ENCODE measurements around the gene ELP2.

The ELP2 gene

DNA sequence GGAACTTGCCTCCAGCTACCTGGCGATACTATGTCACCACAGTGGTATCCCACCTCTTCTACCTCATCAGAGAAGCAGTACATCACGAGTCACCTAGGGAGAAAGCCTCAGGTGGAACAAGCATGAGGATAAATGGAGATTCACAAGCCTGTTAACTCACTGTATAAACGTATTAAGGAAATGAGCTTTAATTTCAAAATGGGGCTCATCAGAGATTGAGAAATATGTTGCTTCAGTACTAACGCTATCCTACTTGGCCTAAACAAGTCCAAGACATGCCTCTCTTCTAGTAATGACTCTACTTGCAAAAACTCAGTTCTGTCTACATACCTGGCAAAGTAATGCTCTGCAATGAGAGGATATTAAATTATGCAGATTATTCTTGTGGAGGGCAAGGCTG lies 4.9 kb upstream of the ELP2 start:
- H4K8ac ChIP-seq (ENCODE audit: low read length) = no peak overlapping the region
- H2BK12ac ChIP-seq (ENCODE audit: low read length in 2 of 2) = no peak overlapping the region
- no peak overlapping the region for H2AFZ ChIP-seq (ENCODE audit: low read depth, low read length)
- no peak overlapping the region for H3K4me2 ChIP-seq (ENCODE audit: low read length, poor library complexity, severe bottlenecking)
- peaks cover 20% of the 10 kb centered on the region for H3K79me1 ChIP-seq (replicated peaks; ENCODE audit: low read length, poor library complexity, severe bottlenecking)
- no peak overlapping the region for H3K4ac ChIP-seq (ENCODE audit: low read depth in 1 of 2, low read length in 2 of 2)
- H3K36me3 ChIP-seq (ENCODE audit: control insufficient read depth in 1 of 2, insufficient read depth in 2 of 2, low read depth in 1 of 2, low read length in 2 of 2) = peaks cover 16 to 67% of the 10 kb centered on the region in 2 experiments
- no peak overlapping the region for H4K91ac ChIP-seq (ENCODE audit: low read length)
- H3K23ac ChIP-seq (ENCODE audit: low read length in 2 of 2) = no peak overlapping the region
- 96% methylated on average over 4 of the region's 4 CpGs for WGBS
- DNase-seq = no peak
- no peaks in the 10 kb centered on the region for H3K27me3 ChIP-seq (ENCODE audit: control insufficient read depth in 1 of 2, insufficient read depth in 1 of 2, low read length in 2 of 2)
- H3K4me3 ChIP-seq (ENCODE audit: insufficient read depth in 1 of 2, low read depth in 1 of 2, low read length in 2 of 2) = no peak overlapping the region
- no peak overlapping the region for H3K14ac ChIP-seq (ENCODE audit: low read length in 2 of 2)
- no peak overlapping the region for H2AK5ac ChIP-seq (ENCODE audit: low read length, severe bottlenecking)
- no peaks in the 10 kb centered on the region for H3K9me3 ChIP-seq (ENCODE audit: control insufficient read depth, low read length)
- peaks cover 1% of the 10 kb centered on the region for H3K4me1 ChIP-seq (ENCODE audit: control insufficient read depth, insufficient read depth, low read depth, low read length)
- no peak overlapping the region for H2BK120ac ChIP-seq (ENCODE audit: low read depth, low read length)
- H3K18ac ChIP-seq (ENCODE audit: low read depth in 1 of 2, low read length in 2 of 2) = no peak overlapping the region
- no peak overlapping the region for H3K9ac ChIP-seq (ENCODE audit: low read length)
- no peak overlapping the region for H3K27ac ChIP-seq (ENCODE audit: low read length, poor library complexity, severe bottlenecking)
- no peak overlapping the region for H2BK5ac ChIP-seq (ENCODE audit: low read depth, low read length, poor library complexity, severe bottlenecking)
- no peak overlapping the region for H2BK15ac ChIP-seq (ENCODE audit: low read depth, poor library complexity, severe bottlenecking)

DNA sequence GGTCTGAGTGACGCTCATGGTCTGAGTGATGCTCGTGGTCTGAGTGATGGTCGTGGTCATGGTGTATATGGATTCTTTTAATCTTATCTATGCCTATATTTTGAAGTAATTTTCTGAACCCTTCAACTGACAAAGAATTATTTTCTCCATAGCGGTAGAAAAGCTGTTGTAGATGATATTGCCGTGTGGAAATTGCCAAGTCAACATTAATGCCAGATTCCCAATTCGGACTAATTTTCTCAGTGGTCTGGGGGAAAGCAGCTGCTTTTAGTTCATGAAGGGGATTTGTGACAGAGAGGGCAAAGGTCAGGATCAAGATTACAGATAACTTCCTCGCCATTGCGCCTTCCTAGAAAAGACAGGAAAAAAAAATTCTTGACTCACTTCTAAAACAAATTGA lies 3.0 kb upstream of the ELP2 start:
- WGBS = 92% methylated on average over 4 of the region's 8 CpGs
- H3K4me3 ChIP-seq (ENCODE audit: insufficient read depth in 1 of 2, low read depth in 1 of 2, low read length in 2 of 2) = no peak overlapping the region
- H3K27me3 ChIP-seq (ENCODE audit: control insufficient read depth in 1 of 2, insufficient read depth in 1 of 2, low read length in 2 of 2) = no peaks in the 10 kb centered on the region

DNA sequence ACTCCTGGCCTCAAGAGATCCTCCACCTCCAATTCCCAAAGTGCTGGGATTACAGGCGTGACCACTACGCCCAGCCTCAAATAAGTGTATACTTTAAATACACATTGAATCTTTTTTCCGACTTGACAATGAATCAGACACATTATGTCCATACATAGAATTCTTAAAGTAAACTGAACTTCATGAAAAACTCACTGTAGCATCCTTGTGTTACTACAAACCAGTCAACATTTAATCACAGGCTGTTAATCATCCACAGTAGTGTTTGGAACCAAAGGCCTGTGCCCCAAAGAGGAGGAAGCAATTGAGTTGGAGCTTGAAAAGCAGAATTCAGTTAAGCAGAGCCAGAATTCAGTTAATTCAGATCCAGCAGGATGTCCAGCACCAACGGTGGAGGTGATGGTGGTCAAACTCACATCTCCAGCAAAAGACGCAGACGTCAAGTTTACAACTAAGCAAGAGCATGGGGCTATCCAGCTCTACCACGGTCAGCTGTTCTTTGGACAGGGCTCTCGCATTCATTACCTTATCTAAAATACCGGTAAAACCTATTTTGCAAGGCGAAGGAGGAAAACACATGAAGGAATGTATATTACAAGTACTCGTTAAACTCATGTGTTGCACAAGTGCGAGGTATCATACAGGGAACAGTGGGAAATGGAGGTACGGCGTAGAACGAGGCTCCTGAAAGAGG lies 1.7 kb upstream of the ELP2 start:
- Histone ChIP-seq H3K79me1 (replicated peaks; ENCODE audit: low read length, poor library complexity, severe bottlenecking) (peaks cover 14% of the 10 kb centered on the region), H3K27me3 (ENCODE audit: control insufficient read depth in 1 of 2, insufficient read depth in 1 of 2, low read length in 2 of 2) (no peaks in the 10 kb centered on the region), H3K23ac (ENCODE audit: low read length in 2 of 2) (no peak overlapping the region), H3K9ac (ENCODE audit: low read length) (peak overlapping the region; percentile 97), H4K91ac (ENCODE audit: low read length) (no peak overlapping the region), H2AFZ (ENCODE audit: low read depth, low read length) (no peak overlapping the region), H2BK12ac (ENCODE audit: low read length in 2 of 2) (no peak overlapping the region), H3K36me3 (ENCODE audit: control insufficient read depth in 1 of 2, insufficient read depth in 2 of 2, low read depth in 1 of 2, low read length in 2 of 2) (peaks cover 5 to 36% of the 10 kb centered on the region in 2 experiments), H2AK5ac (ENCODE audit: low read length, severe bottlenecking) (no peak overlapping the region), H3K9me3 (ENCODE audit: control insufficient read depth, low read length) (no peaks in the 10 kb centered on the region), H2BK5ac (ENCODE audit: low read depth, low read length, poor library complexity, severe bottlenecking) (no peak overlapping the region), H2BK120ac (ENCODE audit: low read depth, low read length) (no peak overlapping the region), H3K4me1 (ENCODE audit: control insufficient read depth, insufficient read depth, low read depth, low read length) (peaks cover 13% of the 10 kb centered on the region), H3K14ac (ENCODE audit: low read length in 2 of 2) (no peak overlapping the region), H3K4me2 (ENCODE audit: low read length, poor library complexity, severe bottlenecking) (peak overlapping the region; percentile 83), H4K8ac (ENCODE audit: low read length) (no peak overlapping the region), H3K4ac (ENCODE audit: low read depth in 1 of 2, low read length in 2 of 2) (peak overlapping the region in 1 of 2 experiments; percentile 29), H3K4me3 (ENCODE audit: insufficient read depth in 1 of 2, low read depth in 1 of 2, low read length in 2 of 2) (peak overlapping the region in 1 of 2 experiments; percentile 100), H3K27ac (ENCODE audit: low read length, poor library complexity, severe bottlenecking) (peak overlapping the region; percentile 2), H3K18ac (ENCODE audit: low read depth in 1 of 2, low read length in 2 of 2) (no peak overlapping the region), H2BK15ac (ENCODE audit: low read depth, poor library complexity, severe bottlenecking) (no peak overlapping the region)
- DNase-seq = peak; percentile 48
- 52% methylated on average over 13 of the region's 15 CpGs for WGBS

More for the DNA sequence above, 3.0 kb upstream of the ELP2 start:
- H3K79me1 ChIP-seq (replicated peaks; ENCODE audit: low read length, poor library complexity, severe bottlenecking) = peaks cover 18% of the 10 kb centered on the region
- H3K27ac ChIP-seq (ENCODE audit: low read length, poor library complexity, severe bottlenecking) = no peak overlapping the region
- H2BK12ac ChIP-seq (ENCODE audit: low read length in 2 of 2) = no peak overlapping the region
- peaks cover 8% of the 10 kb centered on the region for H3K4me1 ChIP-seq (ENCODE audit: control insufficient read depth, insufficient read depth, low read depth, low read length)
- H3K14ac ChIP-seq (ENCODE audit: low read length in 2 of 2) = no peak overlapping the region
- H3K18ac ChIP-seq (ENCODE audit: low read depth in 1 of 2, low read length in 2 of 2) = no peak overlapping the region
- H3K4ac ChIP-seq (ENCODE audit: low read depth in 1 of 2, low read length in 2 of 2) = no peak overlapping the region
- no peaks in the 10 kb centered on the region for H3K9me3 ChIP-seq (ENCODE audit: control insufficient read depth, low read length)
- H3K4me2 ChIP-seq (ENCODE audit: low read length, poor library complexity, severe bottlenecking) = no peak overlapping the region
- H2AK5ac ChIP-seq (ENCODE audit: low read length, severe bottlenecking) = no peak overlapping the region
- peaks cover 9 to 49% of the 10 kb centered on the region in 2 experiments for H3K36me3 ChIP-seq (ENCODE audit: control insufficient read depth in 1 of 2, insufficient read depth in 2 of 2, low read depth in 1 of 2, low read length in 2 of 2)
- DNase-seq = no peak
- H2AFZ ChIP-seq (ENCODE audit: low read depth, low read length) = no peak overlapping the region
- no peak overlapping the region for H4K91ac ChIP-seq (ENCODE audit: low read length)
- no peak overlapping the region for H3K9ac ChIP-seq (ENCODE audit: low read length)
- no peak overlapping the region for H2BK15ac ChIP-seq (ENCODE audit: low read depth, poor library complexity, severe bottlenecking)
- no peak overlapping the region for H3K23ac ChIP-seq (ENCODE audit: low read length in 2 of 2)
- no peak overlapping the region for H4K8ac ChIP-seq (ENCODE audit: low read length)
- H2BK120ac ChIP-seq (ENCODE audit: low read depth, low read length) = no peak overlapping the region
- H2BK5ac ChIP-seq (ENCODE audit: low read depth, low read length, poor library complexity, severe bottlenecking) = no peak overlapping the region

DNA sequence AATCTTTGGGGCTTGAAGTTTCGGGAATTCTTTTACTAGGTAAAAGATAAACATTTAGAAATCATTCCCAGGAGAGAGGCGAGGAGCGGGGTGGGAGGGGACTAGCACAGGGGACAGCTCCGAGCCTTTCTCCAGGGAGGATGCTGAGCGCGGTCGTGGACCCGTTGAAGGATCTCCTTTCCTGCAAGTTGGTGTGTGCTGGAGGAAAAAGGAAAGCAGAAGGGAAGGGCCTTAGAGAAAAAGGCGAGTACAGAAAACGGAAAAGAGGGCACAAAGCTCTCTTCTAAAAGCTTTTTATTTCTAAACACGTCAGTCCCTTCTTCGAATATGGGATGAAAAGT lies 1.2 kb upstream of the ELP2 start:
- no peak overlapping the region for H2BK120ac ChIP-seq (ENCODE audit: low read depth, low read length)
- H4K91ac ChIP-seq (ENCODE audit: low read length) = no peak overlapping the region
- H2AFZ ChIP-seq (ENCODE audit: low read depth, low read length) = peak overlapping the region; percentile 73
- H4K8ac ChIP-seq (ENCODE audit: low read length) = no peak overlapping the region
- WGBS = 1% methylated on average over 11 of the region's 12 CpGs
- H3K27me3 ChIP-seq (ENCODE audit: control insufficient read depth in 1 of 2, insufficient read depth in 1 of 2, low read length in 2 of 2) = no peaks in the 10 kb centered on the region
- peak overlapping the region; percentile 83 for H3K4me2 ChIP-seq (ENCODE audit: low read length, poor library complexity, severe bottlenecking)
- H3K36me3 ChIP-seq (ENCODE audit: control insufficient read depth in 1 of 2, insufficient read depth in 2 of 2, low read depth in 1 of 2, low read length in 2 of 2) = peaks cover 5 to 31% of the 10 kb centered on the region in 2 experiments
- H3K4me1 ChIP-seq (ENCODE audit: control insufficient read depth, insufficient read depth, low read depth, low read length) = peaks cover 15% of the 10 kb centered on the region
- H2BK12ac ChIP-seq (ENCODE audit: low read length in 2 of 2) = no peak overlapping the region
- peak; percentile 60 for DNase-seq
- H3K27ac ChIP-seq (ENCODE audit: low read length, poor library complexity, severe bottlenecking) = peak overlapping the region; percentile 15
- H2BK5ac ChIP-seq (ENCODE audit: low read depth, low read length, poor library complexity, severe bottlenecking) = no peak overlapping the region
- H3K4ac ChIP-seq (ENCODE audit: low read depth in 1 of 2, low read length in 2 of 2) = no peak overlapping the region
- peaks cover 12% of the 10 kb centered on the region for H3K79me1 ChIP-seq (replicated peaks; ENCODE audit: low read length, poor library complexity, severe bottlenecking)
- H3K4me3 ChIP-seq (ENCODE audit: insufficient read depth in 1 of 2, low read depth in 1 of 2, low read length in 2 of 2) = peak overlapping the region; percentile 74 to 100
- H3K23ac ChIP-seq (ENCODE audit: low read length in 2 of 2) = no peak overlapping the region
- no peak overlapping the region for H2BK15ac ChIP-seq (ENCODE audit: low read depth, poor library complexity, severe bottlenecking)
- H3K14ac ChIP-seq (ENCODE audit: low read length in 2 of 2) = no peak overlapping the region
- H3K9ac ChIP-seq (ENCODE audit: low read length) = peak overlapping the region; percentile 97
- no peaks in the 10 kb centered on the region for H3K9me3 ChIP-seq (ENCODE audit: control insufficient read depth, low read length)
- no peak overlapping the region for H3K18ac ChIP-seq (ENCODE audit: low read depth in 1 of 2, low read length in 2 of 2)
- H2AK5ac ChIP-seq (ENCODE audit: low read length, severe bottlenecking) = no peak overlapping the region
